ENCODE results near the gene VPS13D. TPM values are rescaled to one million over a fixed set of nuclear protein-coding genes. Genes with fewer than 3 reads are reported as not detected.

The VPS13D gene
- total and polyA plus RNA-seq, 2 of the 4 experiments (the other 2 are of a cell fraction): 9.0 to 16.3 TPM

DNA sequence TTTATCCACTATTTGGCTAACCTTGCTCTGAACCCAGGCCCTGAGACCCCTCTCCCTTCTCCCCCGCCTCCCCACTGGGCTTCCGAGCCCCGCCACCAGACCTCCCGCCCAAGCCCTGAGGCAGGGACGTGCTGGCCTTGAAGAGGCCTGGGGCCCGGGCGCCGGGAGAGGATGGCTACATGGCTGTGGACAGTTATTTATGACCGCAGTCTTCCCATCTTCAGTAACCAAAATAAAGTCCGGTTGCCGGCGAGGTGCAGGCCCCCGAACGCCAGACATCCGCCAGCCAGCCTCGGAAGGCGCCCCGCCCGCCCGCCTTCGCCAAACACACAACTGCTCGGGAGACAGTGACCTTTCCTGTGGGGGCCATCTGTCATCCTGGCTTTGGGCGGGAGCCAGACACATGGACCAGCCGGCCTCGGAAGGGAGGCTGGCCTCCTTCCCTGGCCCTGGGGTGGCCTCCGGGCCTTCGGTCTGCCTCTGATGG, 319.2 kb downstream of the VPS13D start:
- Histone ChIP-seq H3K18ac (ENCODE audit: low read depth, low read length) (peak overlapping the region; percentile 74), H4K20me1 (ENCODE audit: insufficient read depth, low read length) (no peaks in the 10 kb centered on the region), H4K8ac (ENCODE audit: low read depth in 2 of 2, low read length in 2 of 2) (peak overlapping the region; percentile 40 to 65; a peak in 2 of 4 replicates), H3K4ac (ENCODE audit: low read depth, low read length) (peak overlapping the region; percentile 88), H3K23ac (ENCODE audit: low read depth, low read length) (no peak overlapping the region), H4K91ac (ENCODE audit: insufficient read depth, low read depth, low read length) (peak overlapping the region; percentile 91), H3K9me3 (ENCODE audit: control insufficient read depth, insufficient read depth, low read length) (no peaks in the 10 kb centered on the region), H2BK5ac (ENCODE audit: low read depth, low read length, poor library complexity, severe bottlenecking) (peak overlapping the region; percentile 49), H3K9ac (ENCODE audit: low read depth, low read length) (no peak overlapping the region), H3K4me3 (ENCODE audit: insufficient read depth, low read depth, low read length) (no peak overlapping the region), H3K4me1 (ENCODE audit: control insufficient read depth, insufficient read depth, low read length) (peaks cover 17% of the 10 kb centered on the region), H3K36me3 (ENCODE audit: control insufficient read depth, insufficient read depth, low read length) (no peaks in the 10 kb centered on the region), H2AFZ (replicated peaks; ENCODE audit: low read length, poor library complexity) (peak overlapping the region; percentile 72), H4K5ac (ENCODE audit: low read depth, low read length) (peak overlapping the region; percentile 47), H3K27me3 (ENCODE audit: control insufficient read depth, insufficient read depth, low read length) (peaks cover 7% of the 10 kb centered on the region; the same call in 1 of the 2 replicates), H3K9me1 (ENCODE audit: insufficient read depth, low read length) (peaks cover 4% of the 10 kb centered on the region), H3K14ac (replicated peaks; ENCODE audit: low read depth, low read length) (peak overlapping the region; percentile 19), H2BK15ac (ENCODE audit: low read depth, low read length) (peak overlapping the region; percentile 79; the same call in 2 of the 3 replicates), H2AK5ac (ENCODE audit: low read depth, low read length) (peak overlapping the region; percentile 95), H3K56ac (ENCODE audit: extremely low read depth, insufficient read depth, low read length) (no peak overlapping the region), H2BK120ac (ENCODE audit: low read depth, low read length) (peak overlapping the region; percentile 92), H3K27ac (ENCODE audit: insufficient read depth, low read length) (peak overlapping the region; percentile 60), H3K4me2 (ENCODE audit: low read depth, low read length) (no peak overlapping the region; the same call in 1 of the 2 replicates), H2AK9ac (replicated peaks; ENCODE audit: low read depth, low read length, poor library complexity) (peak overlapping the region; percentile 72), H3K79me1 (ENCODE audit: low read depth in 1 of 2, low read length in 2 of 2) (no peaks in the 10 kb centered on the region), H2BK20ac (ENCODE audit: low read depth, low read length) (peak overlapping the region; percentile 74)
- POLR2A ChIA-PET (ENCODE audit: unreplicated experiment): no interaction called here
- CTCF ChIA-PET: no interaction called here
- dilution Hi-C loops (cut with HindIII; ENCODE audit: low sequenced_read_pairs, unreplicated experiment): no loop called here
- TF ChIP-seq CHD1 (IDR thresholded peaks at IDR 0.05; ENCODE audit: low read depth, low read length): no peak
- TF ChIP-seq, protein P1, sequence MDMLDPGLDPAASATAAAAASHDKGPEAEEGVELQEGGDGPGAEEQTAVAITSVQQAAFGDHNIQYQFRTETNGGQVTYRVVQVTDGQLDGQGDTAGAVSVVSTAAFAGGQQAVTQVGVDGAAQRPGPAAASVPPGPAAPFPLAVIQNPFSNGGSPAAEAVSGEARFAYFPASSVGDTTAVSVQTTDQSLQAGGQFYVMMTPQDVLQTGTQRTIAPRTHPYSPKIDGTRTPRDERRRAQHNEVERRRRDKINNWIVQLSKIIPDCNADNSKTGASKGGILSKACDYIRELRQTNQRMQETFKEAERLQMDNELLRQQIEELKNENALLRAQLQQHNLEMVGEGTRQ (IDR thresholded peaks at IDR 0.05; ENCODE audit: low read depth, low read length): no peak
- no peak for TF ChIP-seq SMC3 (IDR thresholded peaks at IDR 0.05; ENCODE audit: low read depth, low read length)
- TF ChIP-seq RFX5 (IDR thresholded peaks at IDR 0.05; ENCODE audit: low read depth, low read length): no peak
- TF ChIP-seq MAZ (IDR thresholded peaks at IDR 0.05; ENCODE audit: borderline replicate concordance, low read depth, low read length): no peak
- TF ChIP-seq BHLHE40 (IDR thresholded peaks at IDR 0.05; ENCODE audit: low read depth, low read length): no peak
- no peak for TF ChIP-seq CEBPB (IDR thresholded peaks at IDR 0.05; ENCODE audit: low read depth, low read length)
- DNase-seq: no peak
- no peak for ATAC-seq (ENCODE audit: low read depth)
- intact Hi-C loops (cut with micrococcal nuclease): no loop called here
- no TSS peak for BruUV-seq (replicated peaks)
- in situ Hi-C loops (cut with MboI; ENCODE audit: low sequenced_read_pairs): no loop called here
- WGBS, 2 experiments (ENCODE audit: extremely low coverage in 2 of 2, insufficient read length in 1 of 2): 60% methylated on average over 8 of the region's 27 CpGs; no CpG with 5 or more reads in 1 of the 2 experiments
